Fibroblast of lung (primary cell): ENCODE results near the gene LSM8. TPM values are rescaled to one million over a fixed set of nuclear protein-coding genes. Genes with fewer than 3 reads are reported as not detected.

Experiments
- DNase-seq, 2 donors: peaks; one replicate each; pipeline versions ENCODE4 v3.0.0 to v3.0.0-alpha.2; 2010; ENCODE audit warnings: low read depth in 2 of 2
- H2AFZ ChIP-seq: 2 replicates; pipeline ENCODE4 v1.5.1; 2012; ENCODE audit warnings: low read length, control low read depth, inconsistent platforms
- H3K27ac ChIP-seq: 2 replicates; pipeline ENCODE4 v1.5.1; 2011; ENCODE audit warnings: low read length, control low read depth; ENCODE audit not compliant: insufficient read depth
- H3K27me3 ChIP-seq: 2 replicates; pipeline ENCODE4 v1.5.1; 2011; ENCODE audit warnings: mild to moderate bottlenecking, low read length; ENCODE audit not compliant: control insufficient read depth, insufficient read depth
- H3K36me3 ChIP-seq: 2 replicates; pipeline ENCODE4 v1.5.1; 2011; ENCODE audit warnings: low read length; ENCODE audit not compliant: control insufficient read depth, insufficient read depth
- H3K4me1 ChIP-seq: 2 replicates; pipeline ENCODE4 v1.5.1; 2011; ENCODE audit warnings: low read length; ENCODE audit not compliant: control insufficient read depth, insufficient read depth; ENCODE audit errors: extremely low read depth
- H3K4me2 ChIP-seq: 2 replicates; pipeline ENCODE4 v1.5.1; 2011; ENCODE audit warnings: low read length, control low read depth; ENCODE audit not compliant: insufficient read depth; ENCODE audit errors: extremely low read depth
- H3K4me3 ChIP-seq, 4 experiments: fragments of 200-600 bp in 1 of 4; sonication (generic) in 1 of 4; replicated peaks in 1 of 4; 2 replicates each; pipeline ENCODE4 v1.5.1; 2011 to 2016; ENCODE audit warnings: low read length in 4 of 4, low read depth in 3 of 4, mild to moderate bottlenecking in 3 of 4, control low read depth in 2 of 4, inconsistent platforms in 1 of 4, mixed read lengths in 1 of 4; ENCODE audit not compliant: insufficient read depth in 1 of 4; ENCODE audit errors: control extremely low read depth in 1 of 4
- H3K79me2 ChIP-seq: 2 replicates; pipeline ENCODE4 v1.5.1; 2012; ENCODE audit warnings: mild to moderate bottlenecking, low read length, inconsistent platforms; ENCODE audit not compliant: control insufficient read depth, insufficient read depth
- H3K9ac ChIP-seq: 2 replicates; pipeline ENCODE4 v1.5.1; 2011; ENCODE audit warnings: mild to moderate bottlenecking, low read length, control low read depth; ENCODE audit not compliant: insufficient read depth
- H3K9me3 ChIP-seq: 2 replicates; pipeline ENCODE4 v1.5.1; 2012; ENCODE audit warnings: low read depth, low read length; ENCODE audit not compliant: control insufficient read depth, insufficient read depth
- H4K20me1 ChIP-seq: 2 replicates; pipeline ENCODE4 v1.5.1; 2011; ENCODE audit warnings: low read length; ENCODE audit not compliant: control insufficient read depth, insufficient read depth; ENCODE audit errors: extremely low read depth
- CTCF ChIP-seq, 2 donors: IDR thresholded peaks in 1 of 2; conservative IDR thresholded peaks in 1 of 2; 1 replicate in 1 of 2; 2 replicates in 1 of 2; pipeline ENCODE4 v1.5.1; 2011 to 2012; ENCODE audit warnings: low read length in 2 of 2, control low read depth in 1 of 2, inconsistent platforms in 1 of 2, low read depth in 1 of 2, mild to moderate bottlenecking in 1 of 2
- EZH2 ChIP-seq: IDR thresholded peaks from 2 replicates; pipeline ENCODE4 v1.5.1; 2012; ENCODE audit warnings: low read length, control low read depth, mild to moderate bottlenecking; ENCODE audit errors: missing control alignments
- polyA plus RNA-seq, 2 donors: library from polyadenylated mRNA; depleted of rRNA in 1 of 2; stranded (reverse) in 1 of 2; unstranded in 1 of 2; fragments of >200 nt; gene quantifications; 2 replicates each; pipeline ENCODE4 v1.2.1, GENCODE V29; 2011 to 2012; ENCODE audit warnings: missing spikeins in 1 of 2
- total RNA-seq: library from RNA; depleted of rRNA; stranded (reverse); fragments of >200 nt; gene quantifications from 2 replicates; pipeline ENCODE4 v1.2.1, GENCODE V29; 2014

LSM8 gene
- total and polyA plus RNA-seq, 2 donors (not counting 1 experiment from before 2014, with no cell fraction given), result 36.8 to 55.0 TPM

- no peaks in the 10 kb centered on the region for H4K20me1 ChIP-seq
- H3K36me3 ChIP-seq, result no peaks in the 10 kb centered on the region
- H3K9ac ChIP-seq, result no peak overlapping the region
- no peak overlapping the region for H3K4me3 ChIP-seq
- H3K4me1 ChIP-seq, result no peaks in the 10 kb centered on the region
- H3K27me3 ChIP-seq, result no peaks in the 10 kb centered on the region
- DNase-seq, result peak in 1 of 2 donors; percentile 52
- TF ChIP-seq CTCF (conservative IDR thresholded peaks at IDR 0.05 in 1 of 2, IDR thresholded peaks at IDR 0.05 in 1 of 2; ENCODE audit: low read depth in 1 of 2, low read length in 2 of 2), result no peak
- no peak for TF ChIP-seq EZH2
- H3K9me3 ChIP-seq, result no peaks in the 10 kb centered on the region
- H3K4me2 ChIP-seq, result no peak overlapping the region
- no peak overlapping the region for H3K27ac ChIP-seq
- H3K79me2 ChIP-seq, result no peaks in the 10 kb centered on the region
- H2AFZ ChIP-seq, result no peak overlapping the region
These were observed 32.3 kb upstream of the LSM8 start for GRCh38 chr7:118151671-118152070.

GRCh38 chr7:118152149-118152548, 31.8 kb upstream of the LSM8 start:
- no peak overlapping the region for H2AFZ ChIP-seq
- no peaks in the 10 kb centered on the region for H3K79me2 ChIP-seq
- no peaks in the 10 kb centered on the region for H3K4me1 ChIP-seq
- no peaks in the 10 kb centered on the region for H3K9me3 ChIP-seq
- H3K27ac ChIP-seq, result no peak overlapping the region
- no peak overlapping the region for H3K4me2 ChIP-seq
- DNase-seq, result peak in 1 of 2 donors; percentile 24
- H3K27me3 ChIP-seq, result no peaks in the 10 kb centered on the region
- no peak overlapping the region for H3K4me3 ChIP-seq
- H3K36me3 ChIP-seq, result no peaks in the 10 kb centered on the region
- H3K9ac ChIP-seq, result no peak overlapping the region
- TF ChIP-seq CTCF (conservative IDR thresholded peaks at IDR 0.05 in 1 of 2, IDR thresholded peaks at IDR 0.05 in 1 of 2; ENCODE audit: low read depth in 1 of 2, low read length in 2 of 2) (no peak), EZH2 (no peak)
- no peaks in the 10 kb centered on the region for H4K20me1 ChIP-seq

GRCh38 chr7:118152654-118153053, 31.3 kb upstream of the LSM8 start:
- Histone ChIP-seq H3K9ac (no peak overlapping the region), H3K27me3 (no peaks in the 10 kb centered on the region), H3K4me3 (no peak overlapping the region), H2AFZ (no peak overlapping the region), H3K4me1 (no peaks in the 10 kb centered on the region), H3K36me3 (no peaks in the 10 kb centered on the region), H3K4me2 (no peak overlapping the region), H3K9me3 (no peaks in the 10 kb centered on the region), H3K79me2 (no peaks in the 10 kb centered on the region), H3K27ac (no peak overlapping the region), H4K20me1 (no peaks in the 10 kb centered on the region)
- DNase-seq, result no peak
- TF ChIP-seq EZH2 (no peak), CTCF (conservative IDR thresholded peaks at IDR 0.05 in 1 of 2, IDR thresholded peaks at IDR 0.05 in 1 of 2; ENCODE audit: low read depth in 1 of 2, low read length in 2 of 2) (no peak)
